ENCODE data around the gene ARG2.

Gene ARG2

GRCh38 chr14:67698179-67698578 lies 78.5 kb downstream of the ARG2 start:
- H3K4me3 ChIP-seq (ENCODE audit: low read depth, low read length), result no peak overlapping the region
- TF ChIP-seq MAX (IDR thresholded peaks at IDR 0.05; ENCODE audit: low read depth, low read length) (no peak), POLR2A (IDR thresholded peaks at IDR 0.05; ENCODE audit: extremely low read depth, insufficient read length) (no peak), MYC (IDR thresholded peaks at IDR 0.05; ENCODE audit: low read depth, low read length) (no peak), CTCF (IDR thresholded peaks at IDR 0.05; ENCODE audit: low read depth, low read length) (no peak)
- DNase-seq (ENCODE audit: low read depth), result no peak
